ENCODE data around the gene PLAAT4. TPM values are rescaled to one million over a fixed set of nuclear protein-coding genes. Genes with fewer than 3 reads are reported as not detected.

Gene PLAAT4
- total and polyA plus RNA-seq, 2 experiments from 2014 or later = 0.69 to 4.6 TPM

GRCh38 chr11:63490551-63491239 lies 45.9 kb upstream of the PLAAT4 start, which contains the start of gene PLAAT5:
PLAAT5 (minus strand) TSS chr11:63491167; CDS start chr11:63491034, 133 bp downstream.
- Mint-ChIP-seq H3K27ac (no peak within 1 kb of the TSS), H3K9me3 (peaks cover 21% of the 10 kb centered on the region), H3K27me3 (ENCODE audit: insufficient read depth, low read depth, poor library complexity) (peaks cover 24% of the 10 kb centered on the region), H3K4me3 (peak within 1 kb of the TSS; percentile 89), H3K4me1 (peaks cover 17% of the 10 kb centered on the region), H3K36me3 (ENCODE audit: low read depth) (peaks cover 19% of the 10 kb centered on the region)
- H3K4me2 ChIP-seq = peak within 1 kb of the TSS; percentile 86
- H4K20me1 ChIP-seq (replicated peaks; ENCODE audit: insufficient read depth) = no peaks in the 10 kb centered on the region
- H3K36me3 ChIP-seq (ENCODE audit: insufficient read depth) = peaks cover 7% of the 10 kb centered on the region; the same call in 1 of the 2 replicates
- H3K27me3 ChIP-seq (ENCODE audit: insufficient read depth) = peaks cover 7% of the 10 kb centered on the region; the same call in 1 of the 2 replicates
- ATAC-seq (peak; percentile 77), DNase-seq (ENCODE audit: low spot score) (peak; percentile 81)
- peak within 1 kb of the TSS; percentile 89 for H2AFZ ChIP-seq
- H3K4me3 ChIP-seq = peak within 1 kb of the TSS; percentile 75
- H3K4me1 ChIP-seq (ENCODE audit: insufficient read depth) = peaks cover 35% of the 10 kb centered on the region
- H3K9me2 ChIP-seq (ENCODE audit: insufficient read depth) = no peaks in the 10 kb centered on the region
- TF ChIP-seq ZNF114 (CRISPR knock-in tag; IDR thresholded peaks at IDR 0.05) (no peak), POLR2AphosphoS5 (IDR thresholded peaks at IDR 0.05; ENCODE audit: low read depth) (peak; percentile 40; the same call in 1 of the 2 replicates)
- H3K27ac ChIP-seq (ENCODE audit: low read depth) = peak within 1 kb of the TSS; percentile 47
- H3K79me2 ChIP-seq (replicated peaks; ENCODE audit: insufficient read depth) = 0 out of 2 replicates have a peak, but pooled peaks cover under 1% of the 10 kb centered on the region
- H3F3A ChIP-seq (replicated peaks; ENCODE audit: low read depth) = peaks cover 13% of the 10 kb centered on the region; the same call in 1 of the 2 replicates

- Histone ChIP-seq H3K9me2 (ENCODE audit: insufficient read depth) (no peaks in the 10 kb centered on the region), H3K4me1 (ENCODE audit: insufficient read depth) (peaks cover 35% of the 10 kb centered on the region), H3K4me3 (peak overlapping the region; percentile 75), H3K36me3 (ENCODE audit: insufficient read depth) (0 out of 2 replicates have a peak, but pooled peaks cover 2% of the 10 kb centered on the region), H3K27me3 (ENCODE audit: insufficient read depth) (peaks cover 7% of the 10 kb centered on the region; the same call in 1 of the 2 replicates), H4K20me1 (replicated peaks; ENCODE audit: insufficient read depth) (no peaks in the 10 kb centered on the region), H2AFZ (peak overlapping the region; percentile 89), H3K27ac (ENCODE audit: low read depth) (0 out of 2 replicates have a peak overlapping the region, but pooled peaks have one; percentile 1), H3K79me2 (replicated peaks; ENCODE audit: insufficient read depth) (no peaks in the 10 kb centered on the region), H3K4me2 (peak overlapping the region; percentile 86), H3F3A (replicated peaks; ENCODE audit: low read depth) (peaks cover 13% of the 10 kb centered on the region; the same call in 1 of the 2 replicates)
- no peak for DNase-seq (ENCODE audit: low spot score)
- H3K27ac Mint-ChIP-seq = no peak overlapping the region
- H3K4me1 Mint-ChIP-seq = peaks cover 17% of the 10 kb centered on the region
- peak overlapping the region; percentile 89 for H3K4me3 Mint-ChIP-seq
- ATAC-seq = no peak
- H3K9me3 Mint-ChIP-seq = peaks cover 16% of the 10 kb centered on the region
- H3K36me3 Mint-ChIP-seq (ENCODE audit: low read depth) = peaks cover 15% of the 10 kb centered on the region
- peaks cover 24% of the 10 kb centered on the region for H3K27me3 Mint-ChIP-seq (ENCODE audit: insufficient read depth, low read depth, poor library complexity)
- TF ChIP-seq ZNF114 (CRISPR knock-in tag; IDR thresholded peaks at IDR 0.05) (no peak), POLR2AphosphoS5 (IDR thresholded peaks at IDR 0.05; ENCODE audit: low read depth) (no peak), ZNF462 (CRISPR knock-in tag; IDR thresholded peaks at IDR 0.05) (no peak), EZH2 (IDR thresholded peaks at IDR 0.05; ENCODE audit: low read depth, unreplicated experiment) (no peak), EZH2phosphoT487 (IDR thresholded peaks at IDR 0.05; ENCODE audit: unreplicated experiment) (no peak), JUNB (IDR thresholded peaks at IDR 0.05; ENCODE audit: unreplicated experiment) (no peak), STAT1 (IDR thresholded peaks at IDR 0.05; ENCODE audit: unreplicated experiment) (no peak), ZNF331 (CRISPR knock-in tag; IDR thresholded peaks at IDR 0.05; ENCODE audit: low read depth) (no peak), CTCF (conservative IDR thresholded peaks at IDR 0.05; ENCODE audit: low read depth in 2 of 2) (no peak)
These were observed 45.4 kb upstream of the PLAAT4 start for GRCh38 chr11:63491240-63491587.
